ENCODE measurements around the gene NPHP4. TPM values are rescaled to one million over a fixed set of nuclear protein-coding genes. Genes with fewer than 3 reads are reported as not detected.

The NPHP4 gene
- total RNA-seq, 6 experiments from 2014 or later, result 5.0 to 6.8 (median 6.0) TPM

DNA sequence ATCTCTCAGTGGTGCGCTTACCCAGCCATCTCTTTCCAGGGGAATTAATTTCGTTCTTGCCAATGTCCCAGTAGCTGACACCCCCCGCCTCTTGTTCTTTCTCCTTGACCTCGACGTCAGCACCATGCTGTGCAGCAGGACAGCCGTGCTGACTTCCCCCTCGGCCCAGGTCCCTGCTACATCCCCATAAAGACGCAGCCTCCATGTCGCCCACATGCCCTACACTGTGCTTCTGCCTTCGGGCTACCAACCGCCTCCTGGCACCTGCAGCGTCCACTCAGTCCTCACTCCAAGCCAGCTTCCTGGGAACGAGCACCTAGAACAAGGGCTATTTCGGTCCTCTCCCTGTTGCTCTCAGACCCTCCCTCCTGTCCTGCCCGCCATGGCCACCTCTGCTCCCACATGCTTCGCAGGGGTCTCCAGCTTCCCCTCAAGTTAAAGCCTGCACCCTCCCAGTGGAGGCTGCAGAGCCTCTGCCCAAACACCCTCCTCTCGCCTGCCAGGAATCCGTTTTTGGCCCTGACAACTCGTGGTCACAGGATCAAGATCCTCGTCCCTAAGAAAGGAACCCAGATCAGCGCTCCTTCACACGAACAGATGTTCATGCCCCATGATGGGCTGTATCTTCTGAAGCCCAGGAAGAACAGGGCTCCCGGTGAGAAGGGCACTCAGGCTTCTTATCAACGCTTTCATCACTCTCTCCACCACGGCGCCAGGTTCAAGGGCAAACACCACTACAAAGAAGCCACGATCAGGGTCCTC, 109.7 kb downstream of the NPHP4 start:
- no peak for DNase-seq

DNA sequence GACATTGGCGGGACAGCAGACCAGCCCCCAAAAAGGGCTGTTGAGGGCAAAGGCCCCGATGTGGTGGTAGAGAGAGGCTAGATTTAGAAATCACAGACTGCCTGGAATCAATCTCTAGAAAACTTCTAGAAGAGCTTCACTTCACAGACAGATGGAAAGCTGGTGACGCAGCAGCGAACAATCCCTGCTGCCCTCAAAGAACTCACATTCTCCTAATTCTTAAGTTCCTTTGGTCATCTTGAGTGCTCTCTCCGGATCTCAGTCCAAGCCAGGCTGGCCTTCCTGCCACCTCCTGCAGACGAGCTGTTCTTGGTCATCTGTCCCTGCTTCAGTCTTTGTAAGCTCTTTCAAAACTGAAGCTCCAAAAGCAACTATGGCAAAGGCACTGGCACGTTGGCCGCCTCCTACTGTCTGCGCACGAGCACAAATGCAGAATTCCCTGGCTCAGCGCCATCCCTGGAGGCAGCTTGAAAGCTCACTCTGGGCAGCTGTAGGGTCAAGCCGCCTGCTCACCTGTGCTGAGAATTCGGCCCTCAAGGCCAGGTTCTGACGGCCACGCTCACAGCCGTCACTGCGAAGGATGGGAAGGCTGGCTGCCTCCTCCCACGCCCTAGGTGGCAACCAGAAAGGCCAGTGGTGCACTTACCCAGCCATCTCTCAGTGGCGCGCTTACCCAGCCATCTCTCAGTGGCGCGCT, 110.6 kb downstream of the NPHP4 start:
- no peak for DNase-seq
- H3K9me3 Mint-ChIP-seq, result peaks cover 13% of the 10 kb centered on the region; the same call in 1 of the 2 replicates
- TF ChIP-seq, protein P1, sequence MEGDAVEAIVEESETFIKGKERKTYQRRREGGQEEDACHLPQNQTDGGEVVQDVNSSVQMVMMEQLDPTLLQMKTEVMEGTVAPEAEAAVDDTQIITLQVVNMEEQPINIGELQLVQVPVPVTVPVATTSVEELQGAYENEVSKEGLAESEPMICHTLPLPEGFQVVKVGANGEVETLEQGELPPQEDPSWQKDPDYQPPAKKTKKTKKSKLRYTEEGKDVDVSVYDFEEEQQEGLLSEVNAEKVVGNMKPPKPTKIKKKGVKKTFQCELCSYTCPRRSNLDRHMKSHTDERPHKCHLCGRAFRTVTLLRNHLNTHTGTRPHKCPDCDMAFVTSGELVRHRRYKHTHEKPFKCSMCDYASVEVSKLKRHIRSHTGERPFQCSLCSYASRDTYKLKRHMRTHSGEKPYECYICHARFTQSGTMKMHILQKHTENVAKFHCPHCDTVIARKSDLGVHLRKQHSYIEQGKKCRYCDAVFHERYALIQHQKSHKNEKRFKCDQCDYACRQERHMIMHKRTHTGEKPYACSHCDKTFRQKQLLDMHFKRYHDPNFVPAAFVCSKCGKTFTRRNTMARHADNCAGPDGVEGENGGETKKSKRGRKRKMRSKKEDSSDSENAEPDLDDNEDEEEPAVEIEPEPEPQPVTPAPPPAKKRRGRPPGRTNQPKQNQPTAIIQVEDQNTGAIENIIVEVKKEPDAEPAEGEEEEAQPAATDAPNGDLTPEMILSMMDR (IDR thresholded peaks at IDR 0.05), result no peak
- peaks cover 3% of the 10 kb centered on the region; the same call in 1 of the 2 replicates for H3K27me3 Mint-ChIP-seq (ENCODE audit: insufficient read depth)
- H3K4me3 Mint-ChIP-seq, result no peak overlapping the region
- H3K27ac Mint-ChIP-seq, result no peak overlapping the region
- peaks cover 40% of the 10 kb centered on the region for H3K36me3 Mint-ChIP-seq (ENCODE audit: low read depth)
- no peaks in the 10 kb centered on the region for H3K4me1 Mint-ChIP-seq (ENCODE audit: low read depth)

More for the DNA sequence above, 109.7 kb downstream of the NPHP4 start:
- Mint-ChIP-seq H3K9me3 (peaks cover 13% of the 10 kb centered on the region; the same call in 1 of the 2 replicates), H3K4me3 (no peak overlapping the region), H3K36me3 (ENCODE audit: low read depth) (peaks cover 40% of the 10 kb centered on the region), H3K27me3 (ENCODE audit: insufficient read depth) (peaks cover 3% of the 10 kb centered on the region), H3K27ac (no peak overlapping the region), H3K4me1 (ENCODE audit: low read depth) (no peaks in the 10 kb centered on the region)
- TF ChIP-seq, protein P1 (IDR thresholded peaks at IDR 0.05), result no peak

DNA sequence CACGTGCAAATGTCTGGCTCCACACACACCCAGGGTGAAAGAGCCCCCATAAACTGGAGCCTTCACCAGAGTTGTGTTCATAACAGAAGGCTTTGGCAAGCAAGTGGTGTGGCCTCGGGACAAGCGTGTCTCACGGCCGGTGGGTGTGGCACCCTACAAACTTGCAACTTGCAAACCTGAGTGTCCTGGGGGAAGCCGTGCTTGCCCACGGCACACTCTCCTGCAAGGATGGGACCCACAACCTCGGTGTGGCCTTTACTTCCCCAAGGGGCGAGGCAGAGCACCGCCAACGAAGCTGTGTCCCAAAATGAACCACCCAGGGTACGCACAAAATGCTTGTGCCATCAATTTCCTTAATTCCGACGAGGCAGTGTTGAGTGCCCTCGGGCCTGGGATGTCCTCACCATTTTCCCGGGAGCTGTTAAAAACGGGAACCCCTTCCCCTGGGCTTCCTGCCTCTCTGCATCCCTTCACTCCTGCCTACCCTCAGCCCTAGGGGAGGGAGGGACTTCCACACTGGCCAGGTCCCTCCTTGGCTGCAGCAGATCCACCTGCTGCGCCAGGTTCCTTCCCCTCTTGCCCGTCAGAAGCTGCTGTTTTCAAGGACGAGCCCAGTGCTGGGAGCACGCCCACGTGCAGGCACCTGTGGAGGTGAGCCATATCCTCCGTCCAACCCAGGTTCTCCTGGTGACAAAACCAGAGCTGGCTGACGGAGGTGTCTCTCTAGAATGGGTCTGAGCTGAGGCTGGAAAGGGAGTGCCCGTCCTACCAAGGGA, 111.4 kb downstream of the NPHP4 start:
- DNase-seq, result no peak
- H3K4me1 Mint-ChIP-seq (ENCODE audit: low read depth), result no peaks in the 10 kb centered on the region
- no peak overlapping the region for H3K27ac Mint-ChIP-seq
- TF ChIP-seq, protein P1 (IDR thresholded peaks at IDR 0.05), result no peak
- H3K9me3 Mint-ChIP-seq, result peaks cover 13% of the 10 kb centered on the region; the same call in 1 of the 2 replicates
- peaks cover 3% of the 10 kb centered on the region; the same call in 1 of the 2 replicates for H3K27me3 Mint-ChIP-seq (ENCODE audit: insufficient read depth)
- peaks cover 40% of the 10 kb centered on the region for H3K36me3 Mint-ChIP-seq (ENCODE audit: low read depth)
- H3K4me3 Mint-ChIP-seq, result no peak overlapping the region

DNA sequence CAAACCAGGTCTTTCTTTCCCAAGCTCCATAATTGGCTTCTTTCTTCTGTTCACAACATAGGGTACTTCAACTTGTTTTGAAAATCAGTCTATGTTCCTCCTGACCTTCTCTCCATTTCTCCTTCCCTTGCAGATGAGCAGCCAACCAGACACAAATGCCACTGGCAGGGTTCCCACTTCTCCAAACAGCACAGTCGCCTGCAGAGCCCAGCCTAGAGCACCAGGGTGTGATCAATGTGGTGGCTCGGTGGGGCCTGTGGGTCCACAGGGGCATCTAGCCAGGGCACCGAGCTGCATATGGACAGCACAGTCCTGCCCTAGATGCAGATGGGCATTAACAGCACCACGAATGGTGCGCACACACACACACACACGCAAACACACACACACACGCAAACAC, 112.8 kb downstream of the NPHP4 start:
- Mint-ChIP-seq H3K4me3 (no peak overlapping the region), H3K4me1 (ENCODE audit: low read depth) (no peaks in the 10 kb centered on the region), H3K36me3 (ENCODE audit: low read depth) (peaks cover 40% of the 10 kb centered on the region), H3K9me3 (peaks cover 13% of the 10 kb centered on the region; the same call in 1 of the 2 replicates), H3K27ac (no peak overlapping the region), H3K27me3 (ENCODE audit: insufficient read depth) (peaks cover 3% of the 10 kb centered on the region; the same call in 1 of the 2 replicates)
- no peak for DNase-seq
- TF ChIP-seq, protein P1 (IDR thresholded peaks at IDR 0.05), result no peak

DNA sequence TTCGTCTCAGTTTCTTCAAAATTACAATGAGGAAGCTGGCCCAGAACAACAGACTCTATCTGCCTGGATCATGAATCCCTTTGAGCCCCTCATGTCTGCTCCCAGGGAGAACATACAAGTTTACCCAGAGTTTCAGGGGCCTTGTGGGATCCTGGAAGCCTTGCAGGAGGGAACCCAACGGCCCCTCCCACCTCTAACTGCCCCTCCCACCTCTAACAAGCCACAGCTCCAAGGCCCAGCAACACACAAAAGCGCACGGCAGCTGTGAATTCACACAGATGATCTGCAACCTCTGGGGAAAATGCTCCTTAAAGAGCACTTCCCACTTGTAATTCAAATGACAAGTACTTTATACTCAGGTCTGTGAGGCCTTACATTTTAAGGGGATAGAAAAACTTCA, 113.3 kb downstream of the NPHP4 start:
- Mint-ChIP-seq H3K4me1 (ENCODE audit: low read depth) (no peaks in the 10 kb centered on the region), H3K9me3 (peaks cover 13% of the 10 kb centered on the region; the same call in 1 of the 2 replicates), H3K4me3 (no peak overlapping the region), H3K27ac (no peak overlapping the region), H3K36me3 (ENCODE audit: low read depth) (peaks cover 40% of the 10 kb centered on the region), H3K27me3 (ENCODE audit: insufficient read depth) (peaks cover 3% of the 10 kb centered on the region; the same call in 1 of the 2 replicates)
- TF ChIP-seq, protein P1 (IDR thresholded peaks at IDR 0.05), result no peak
- DNase-seq, result no peak
